Nephron (organoid): ENCODE data around the gene TESMIN.

Experiments used
- H3K27ac Mint-ChIP-seq, 3 experiments: 2 replicates each; pipeline ENCODE4 v1.8.0; 2020; ENCODE audit warnings: mixed read lengths in 3 of 3, mild to moderate bottlenecking in 2 of 3, moderate library complexity in 1 of 3
- H3K27me3 Mint-ChIP-seq: 2 replicates; pipeline ENCODE4 v1.8.0; 2021; ENCODE audit warnings: low read depth, mild to moderate bottlenecking, moderate library complexity, mixed read lengths
- H3K36me3 Mint-ChIP-seq: 2 replicates; pipeline ENCODE4 v1.8.0; 2020; ENCODE audit warnings: low read depth, mixed read lengths
- H3K4me1 Mint-ChIP-seq: 2 replicates; pipeline ENCODE4 v1.8.0; 2020; ENCODE audit warnings: mixed read lengths
- H3K4me3 Mint-ChIP-seq, 3 experiments: 2 replicates each; pipeline ENCODE4 v1.8.0; 2020; ENCODE audit warnings: mild to moderate bottlenecking in 3 of 3, mixed read lengths in 3 of 3, moderate library complexity in 2 of 3
- H3K9me3 Mint-ChIP-seq: 2 replicates; pipeline ENCODE4 v1.8.0; 2020; ENCODE audit warnings: mixed read lengths
- CTCF ChIP-seq, 3 experiments: fragments of 200-600 bp; sonication (generic); IDR thresholded peaks; one replicate each; pipeline ENCODE4 v1.5.0; 2021; ENCODE audit warnings: antibody characterized with exemption in 3 of 3; ENCODE audit not compliant: unreplicated experiment in 3 of 3

The TESMIN gene

GRCh38 chr11:68682531-68682961, 68.8 kb downstream of the TESMIN start:
- H3K4me1 Mint-ChIP-seq, result peaks cover 23% of the 10 kb centered on the region
- H3K27ac Mint-ChIP-seq, result no peak overlapping the region
- peak overlapping the region in 2 of 3 experiments; percentile 5 to 8 for H3K4me3 Mint-ChIP-seq
- no peaks in the 10 kb centered on the region for H3K9me3 Mint-ChIP-seq
- no peak for TF ChIP-seq CTCF (IDR thresholded peaks at IDR 0.05; ENCODE audit: unreplicated experiment in 3 of 3)
- no peaks in the 10 kb centered on the region for H3K36me3 Mint-ChIP-seq
- H3K27me3 Mint-ChIP-seq, result peaks cover 75% of the 10 kb centered on the region

GRCh38 chr11:68680541-68681231, 70.6 kb downstream of the TESMIN start:
- Mint-ChIP-seq H3K36me3 (no peaks in the 10 kb centered on the region), H3K4me1 (peaks cover 15% of the 10 kb centered on the region), H3K4me3 (no peak overlapping the region), H3K27me3 (peaks cover 57% of the 10 kb centered on the region), H3K27ac (no peak overlapping the region), H3K9me3 (no peaks in the 10 kb centered on the region)
- no peak for TF ChIP-seq CTCF (IDR thresholded peaks at IDR 0.05; ENCODE audit: unreplicated experiment in 3 of 3)

- no peak for TF ChIP-seq CTCF (IDR thresholded peaks at IDR 0.05; ENCODE audit: unreplicated experiment in 3 of 3)
- Mint-ChIP-seq H3K4me3 (no peak overlapping the region), H3K9me3 (peaks cover 2% of the 10 kb centered on the region), H3K27ac (no peak overlapping the region), H3K4me1 (peaks cover 27% of the 10 kb centered on the region), H3K36me3 (no peaks in the 10 kb centered on the region), H3K27me3 (peaks cover 49% of the 10 kb centered on the region)
These were observed 73.3 kb downstream of the TESMIN start for GRCh38 chr11:68678031-68678441.

GRCh38 chr11:68677432-68677831, 73.9 kb downstream of the TESMIN start:
- Mint-ChIP-seq H3K36me3 (no peaks in the 10 kb centered on the region), H3K4me1 (peaks cover 24% of the 10 kb centered on the region)

GRCh38 chr11:68674461-68674860, 76.9 kb downstream of the TESMIN start:
- TF ChIP-seq CTCF (IDR thresholded peaks at IDR 0.05; ENCODE audit: unreplicated experiment in 3 of 3), result no peak
- peak overlapping the region in 2 of 3 experiments; percentile 39 to 57 for H3K27ac Mint-ChIP-seq
- peaks cover 4% of the 10 kb centered on the region for H3K9me3 Mint-ChIP-seq
- H3K36me3 Mint-ChIP-seq, result no peaks in the 10 kb centered on the region
- peaks cover 31% of the 10 kb centered on the region for H3K27me3 Mint-ChIP-seq
- H3K4me1 Mint-ChIP-seq, result peaks cover 19% of the 10 kb centered on the region
- no peak overlapping the region for H3K4me3 Mint-ChIP-seq

More at GRCh38 chr11:68677432-68677831, 73.9 kb downstream of the TESMIN start:
- TF ChIP-seq CTCF (IDR thresholded peaks at IDR 0.05; ENCODE audit: unreplicated experiment in 3 of 3), result no peak
- Mint-ChIP-seq H3K27me3 (peaks cover 44% of the 10 kb centered on the region), H3K4me3 (no peak overlapping the region), H3K9me3 (peaks cover 4% of the 10 kb centered on the region), H3K27ac (no peak overlapping the region)

- H3K27me3 Mint-ChIP-seq, result peaks cover 27% of the 10 kb centered on the region
- TF ChIP-seq CTCF (IDR thresholded peaks at IDR 0.05; ENCODE audit: unreplicated experiment in 3 of 3), result no peak
- H3K9me3 Mint-ChIP-seq, result peaks cover 4% of the 10 kb centered on the region
- H3K4me3 Mint-ChIP-seq, result no peak overlapping the region
- peak overlapping the region in 1 of 3 experiments; percentile 39 for H3K27ac Mint-ChIP-seq
- no peaks in the 10 kb centered on the region for H3K36me3 Mint-ChIP-seq
- peaks cover 19% of the 10 kb centered on the region for H3K4me1 Mint-ChIP-seq
These were observed 77.3 kb downstream of the TESMIN start for GRCh38 chr11:68673991-68674390.
